Measurements from ENCODE around the gene IL21R.

Gene IL21R

GRCh38 chr16:27444015-27444414, 42.0 kb downstream of the IL21R start:
- Histone ChIP-seq H3K9me3 (ENCODE audit: control insufficient read depth in 2 of 2, low read length in 2 of 2) (peaks cover 0 to 6% of the 10 kb centered on the region in 2 donors), H3K4me1 (ENCODE audit: control insufficient read depth in 2 of 2, insufficient read depth in 2 of 2, low read length in 2 of 2) (no peaks in the 10 kb centered on the region), H3K27ac (ENCODE audit: low read depth in 2 of 2, low read length in 2 of 2) (no peak overlapping the region), H3K4me3 (ENCODE audit: low read length in 2 of 2) (no peak overlapping the region), H3K9ac (ENCODE audit: low read depth in 1 of 2, low read length in 2 of 2) (no peak overlapping the region), H3K36me3 (ENCODE audit: control insufficient read depth in 2 of 2, insufficient read depth in 2 of 2, low read length in 2 of 2) (no peaks in the 10 kb centered on the region), H3K27me3 (ENCODE audit: control insufficient read depth in 2 of 2, insufficient read depth in 2 of 2, low read length in 2 of 2) (no peaks in the 10 kb centered on the region)

- Histone ChIP-seq H3K27me3 (ENCODE audit: control insufficient read depth in 2 of 2, insufficient read depth in 2 of 2, low read length in 2 of 2) (peaks cover 2 to 4% of the 10 kb centered on the region in 2 donors), H3K36me3 (ENCODE audit: control insufficient read depth in 2 of 2, insufficient read depth in 2 of 2, low read length in 2 of 2) (no peaks in the 10 kb centered on the region), H3K9me3 (ENCODE audit: control insufficient read depth in 2 of 2, low read length in 2 of 2) (peaks cover 0 to 6% of the 10 kb centered on the region in 2 donors), H3K4me3 (ENCODE audit: low read length in 2 of 2) (no peak overlapping the region), H3K9ac (ENCODE audit: low read depth in 1 of 2, low read length in 2 of 2) (no peak overlapping the region), H3K27ac (ENCODE audit: low read depth in 2 of 2, low read length in 2 of 2) (no peak overlapping the region), H3K4me1 (ENCODE audit: control insufficient read depth in 2 of 2, insufficient read depth in 2 of 2, low read length in 2 of 2) (no peaks in the 10 kb centered on the region)
These were observed 42.5 kb downstream of the IL21R start for GRCh38 chr16:27444470-27444869.

- H3K9me3 ChIP-seq (ENCODE audit: control insufficient read depth in 2 of 2, low read length in 2 of 2), result peaks cover 0 to 6% of the 10 kb centered on the region in 2 donors
- H3K4me1 ChIP-seq (ENCODE audit: control insufficient read depth in 2 of 2, insufficient read depth in 2 of 2, low read length in 2 of 2), result no peaks in the 10 kb centered on the region
- no peaks in the 10 kb centered on the region for H3K36me3 ChIP-seq (ENCODE audit: control insufficient read depth in 2 of 2, insufficient read depth in 2 of 2, low read length in 2 of 2)
- peaks cover 7 to 10% of the 10 kb centered on the region in 2 donors for H3K27me3 ChIP-seq (ENCODE audit: control insufficient read depth in 2 of 2, insufficient read depth in 2 of 2, low read length in 2 of 2)
- no peak overlapping the region for H3K4me3 ChIP-seq (ENCODE audit: low read length in 2 of 2)
- H3K9ac ChIP-seq (ENCODE audit: low read depth in 1 of 2, low read length in 2 of 2), result no peak overlapping the region
- no peak overlapping the region for H3K27ac ChIP-seq (ENCODE audit: low read depth in 2 of 2, low read length in 2 of 2)
These were observed 43.7 kb downstream of the IL21R start for GRCh38 chr16:27445502-27446175.

- H3K4me3 ChIP-seq (ENCODE audit: low read length in 2 of 2), result no peak overlapping the region
- H3K27ac ChIP-seq (ENCODE audit: low read depth in 2 of 2, low read length in 2 of 2), result no peak overlapping the region
- no peaks in the 10 kb centered on the region for H3K36me3 ChIP-seq (ENCODE audit: control insufficient read depth in 2 of 2, insufficient read depth in 2 of 2, low read length in 2 of 2)
- H3K27me3 ChIP-seq (ENCODE audit: control insufficient read depth in 2 of 2, insufficient read depth in 2 of 2, low read length in 2 of 2), result peaks cover 10 to 15% of the 10 kb centered on the region in 2 donors
- H3K4me1 ChIP-seq (ENCODE audit: control insufficient read depth in 2 of 2, insufficient read depth in 2 of 2, low read length in 2 of 2), result no peaks in the 10 kb centered on the region
- H3K9ac ChIP-seq (ENCODE audit: low read depth in 1 of 2, low read length in 2 of 2), result no peak overlapping the region
- H3K9me3 ChIP-seq (ENCODE audit: control insufficient read depth in 2 of 2, low read length in 2 of 2), result peaks cover 0 to 6% of the 10 kb centered on the region in 2 donors
These were observed 44.7 kb downstream of the IL21R start for GRCh38 chr16:27446721-27447120.

- H3K9ac ChIP-seq (ENCODE audit: low read depth in 1 of 2, low read length in 2 of 2), result no peak overlapping the region
- peaks cover 10 to 15% of the 10 kb centered on the region in 2 donors for H3K27me3 ChIP-seq (ENCODE audit: control insufficient read depth in 2 of 2, insufficient read depth in 2 of 2, low read length in 2 of 2)
- no peak overlapping the region for H3K27ac ChIP-seq (ENCODE audit: low read depth in 2 of 2, low read length in 2 of 2)
- H3K36me3 ChIP-seq (ENCODE audit: control insufficient read depth in 2 of 2, insufficient read depth in 2 of 2, low read length in 2 of 2), result no peaks in the 10 kb centered on the region
- H3K9me3 ChIP-seq (ENCODE audit: control insufficient read depth in 2 of 2, low read length in 2 of 2), result peaks cover 0 to 6% of the 10 kb centered on the region in 2 donors
- no peak overlapping the region for H3K4me3 ChIP-seq (ENCODE audit: low read length in 2 of 2)
- no peaks in the 10 kb centered on the region for H3K4me1 ChIP-seq (ENCODE audit: control insufficient read depth in 2 of 2, insufficient read depth in 2 of 2, low read length in 2 of 2)
These were observed 45.3 kb downstream of the IL21R start for GRCh38 chr16:27447301-27447700.

- Histone ChIP-seq H3K9ac (ENCODE audit: low read depth in 1 of 2, low read length in 2 of 2) (no peak overlapping the region), H3K27me3 (ENCODE audit: control insufficient read depth in 2 of 2, insufficient read depth in 2 of 2, low read length in 2 of 2) (peaks cover 10 to 15% of the 10 kb centered on the region in 2 donors), H3K36me3 (ENCODE audit: control insufficient read depth in 2 of 2, insufficient read depth in 2 of 2, low read length in 2 of 2) (no peaks in the 10 kb centered on the region), H3K4me1 (ENCODE audit: control insufficient read depth in 2 of 2, insufficient read depth in 2 of 2, low read length in 2 of 2) (no peaks in the 10 kb centered on the region), H3K4me3 (ENCODE audit: low read length in 2 of 2) (no peak overlapping the region), H3K27ac (ENCODE audit: low read depth in 2 of 2, low read length in 2 of 2) (no peak overlapping the region), H3K9me3 (ENCODE audit: control insufficient read depth in 2 of 2, low read length in 2 of 2) (peaks cover 0 to 6% of the 10 kb centered on the region in 2 donors)
These were observed 46.8 kb downstream of the IL21R start for GRCh38 chr16:27448532-27449433.

GRCh38 chr16:27449434-27450195, 47.6 kb downstream of the IL21R start:
- Histone ChIP-seq H3K27me3 (ENCODE audit: control insufficient read depth in 2 of 2, insufficient read depth in 2 of 2, low read length in 2 of 2) (peaks cover 10 to 15% of the 10 kb centered on the region in 2 donors), H3K4me1 (ENCODE audit: control insufficient read depth in 2 of 2, insufficient read depth in 2 of 2, low read length in 2 of 2) (no peaks in the 10 kb centered on the region), H3K9me3 (ENCODE audit: control insufficient read depth in 2 of 2, low read length in 2 of 2) (peaks cover 0 to 3% of the 10 kb centered on the region in 2 donors), H3K9ac (ENCODE audit: low read depth in 1 of 2, low read length in 2 of 2) (no peak overlapping the region), H3K4me3 (ENCODE audit: low read length in 2 of 2) (no peak overlapping the region), H3K36me3 (ENCODE audit: control insufficient read depth in 2 of 2, insufficient read depth in 2 of 2, low read length in 2 of 2) (no peaks in the 10 kb centered on the region), H3K27ac (ENCODE audit: low read depth in 2 of 2, low read length in 2 of 2) (no peak overlapping the region)

GRCh38 chr16:27450196-27450549, 48.2 kb downstream of the IL21R start:
- Histone ChIP-seq H3K36me3 (ENCODE audit: control insufficient read depth in 2 of 2, insufficient read depth in 2 of 2, low read length in 2 of 2) (no peaks in the 10 kb centered on the region), H3K27ac (ENCODE audit: low read depth in 2 of 2, low read length in 2 of 2) (no peak overlapping the region), H3K9ac (ENCODE audit: low read depth in 1 of 2, low read length in 2 of 2) (no peak overlapping the region), H3K4me3 (ENCODE audit: low read length in 2 of 2) (no peak overlapping the region), H3K27me3 (ENCODE audit: control insufficient read depth in 2 of 2, insufficient read depth in 2 of 2, low read length in 2 of 2) (peaks cover 10 to 15% of the 10 kb centered on the region in 2 donors), H3K4me1 (ENCODE audit: control insufficient read depth in 2 of 2, insufficient read depth in 2 of 2, low read length in 2 of 2) (no peaks in the 10 kb centered on the region), H3K9me3 (ENCODE audit: control insufficient read depth in 2 of 2, low read length in 2 of 2) (no peaks in the 10 kb centered on the region)

- H3K4me3 ChIP-seq (ENCODE audit: low read length in 2 of 2), result no peak overlapping the region
- H3K9ac ChIP-seq (ENCODE audit: low read depth in 1 of 2, low read length in 2 of 2), result no peak overlapping the region
- H3K27me3 ChIP-seq (ENCODE audit: control insufficient read depth in 2 of 2, insufficient read depth in 2 of 2, low read length in 2 of 2), result peaks cover 10 to 15% of the 10 kb centered on the region in 2 donors
- H3K9me3 ChIP-seq (ENCODE audit: control insufficient read depth in 2 of 2, low read length in 2 of 2), result no peaks in the 10 kb centered on the region
- H3K27ac ChIP-seq (ENCODE audit: low read depth in 2 of 2, low read length in 2 of 2), result no peak overlapping the region
- H3K36me3 ChIP-seq (ENCODE audit: control insufficient read depth in 2 of 2, insufficient read depth in 2 of 2, low read length in 2 of 2), result no peaks in the 10 kb centered on the region
- no peaks in the 10 kb centered on the region for H3K4me1 ChIP-seq (ENCODE audit: control insufficient read depth in 2 of 2, insufficient read depth in 2 of 2, low read length in 2 of 2)
These were observed 50.9 kb downstream of the IL21R start for GRCh38 chr16:27452569-27453493.

Measured in mucosa of rectum (tissue), 2 donors.